ENCODE results near the gene IFI44. TPM values are rescaled to one million over a fixed set of nuclear protein-coding genes. Genes with fewer than 3 reads are reported as not detected.

Gene IFI44
- total RNA-seq, 1 donor from 2014 or later: 33.3 TPM

DNA sequence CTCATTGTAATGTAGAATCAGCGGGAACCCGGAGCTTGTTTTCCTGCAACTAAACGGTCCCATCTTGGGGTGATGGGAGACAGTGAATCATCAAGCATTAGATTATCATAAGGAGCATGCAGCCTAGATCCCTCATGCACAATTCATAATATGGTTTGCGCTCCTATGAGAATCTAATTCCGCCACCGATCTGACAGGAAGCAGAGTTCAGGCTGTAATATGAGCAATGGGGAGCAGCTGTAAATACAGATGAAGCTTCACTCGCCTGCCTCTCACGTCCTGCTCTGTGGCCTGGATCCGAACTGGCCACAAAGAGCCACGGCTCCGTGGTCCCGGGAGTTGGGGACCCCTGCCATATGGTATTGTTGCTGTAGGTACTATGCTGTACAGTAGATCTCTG is 1.6 kb downstream of the IFI44 start:
- DNase-seq (ENCODE audit: low read depth): peak; percentile 77

DNA sequence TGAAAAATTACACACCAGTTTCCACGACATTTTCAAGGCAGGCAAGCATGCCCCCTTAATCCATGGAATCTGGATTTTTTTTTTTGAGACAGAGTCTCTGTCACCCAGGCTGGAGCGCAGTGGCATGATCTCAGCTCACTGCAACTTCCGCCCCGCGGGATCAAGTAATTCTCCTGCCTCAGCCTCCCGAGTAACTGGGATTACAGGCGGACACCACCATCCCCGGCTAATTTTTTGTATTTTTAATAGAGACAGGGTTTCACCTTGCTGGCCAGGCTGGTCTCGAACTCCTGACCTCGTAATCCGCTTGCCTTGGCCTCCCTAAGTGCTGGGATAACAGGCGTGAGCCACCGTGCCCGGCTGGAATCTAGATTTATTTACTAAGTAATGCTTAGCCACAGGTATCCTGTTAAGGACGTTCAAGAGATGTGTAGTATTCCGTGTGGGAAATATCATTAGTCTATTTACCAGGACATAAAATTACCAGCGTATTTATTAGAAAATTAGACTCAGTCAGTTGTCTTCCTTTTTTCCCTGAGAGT is 2.5 kb downstream of the IFI44 start:
- peak; percentile 19 for DNase-seq (ENCODE audit: low read depth)

DNA sequence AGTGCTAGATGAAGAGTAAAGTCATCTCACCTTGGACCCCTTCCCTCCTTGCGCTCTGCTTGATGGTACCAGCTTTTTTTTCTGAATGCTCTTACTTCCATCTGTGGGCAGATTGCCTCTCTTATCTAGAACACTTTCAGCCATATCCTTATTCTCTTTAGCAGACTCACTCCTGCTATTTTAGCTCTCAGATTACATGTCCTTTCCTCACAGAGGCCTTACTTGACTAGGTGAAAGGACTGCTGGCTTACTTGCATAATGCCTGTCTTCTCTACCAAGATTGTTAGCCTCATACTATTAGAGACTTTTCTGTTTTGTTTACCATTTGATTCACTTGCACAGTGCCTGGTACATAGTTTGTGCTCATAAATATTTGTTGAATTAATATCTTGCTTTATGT is 9.3 kb downstream of the IFI44 start:
- no peak for DNase-seq (ENCODE audit: low read depth)

DNA sequence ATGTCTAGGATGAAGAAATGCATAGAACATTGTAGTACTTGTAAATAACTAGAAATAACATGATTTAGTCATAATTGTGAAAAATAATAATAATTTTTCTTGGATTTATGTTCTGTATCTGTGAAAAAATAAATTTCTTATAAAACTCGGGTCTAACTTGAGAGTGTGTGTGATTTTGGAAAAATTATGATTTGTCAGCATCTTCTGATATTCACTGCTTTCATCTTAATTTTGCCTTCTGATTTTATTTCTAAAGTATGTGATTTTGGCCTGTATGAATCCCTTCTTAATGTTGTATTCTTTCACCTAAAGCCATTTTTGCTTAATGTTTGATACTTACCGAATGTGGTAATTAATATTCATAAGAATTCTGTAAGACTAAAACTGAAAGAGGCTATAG is 14.3 kb downstream of the IFI44 start:
- DNase-seq (ENCODE audit: low read depth): no peak

GRCh38 chr1:78664763-78665162 is 15.1 kb downstream of the IFI44 start:
- DNase-seq (ENCODE audit: low read depth): no peak

GRCh38 chr1:78665809-78666208 is 16.2 kb downstream of the IFI44 start:
- no peak for DNase-seq (ENCODE audit: low read depth)

GRCh38 chr1:78667939-78668338 is 18.3 kb downstream of the IFI44 start:
- no peak for DNase-seq (ENCODE audit: low read depth)

DNA sequence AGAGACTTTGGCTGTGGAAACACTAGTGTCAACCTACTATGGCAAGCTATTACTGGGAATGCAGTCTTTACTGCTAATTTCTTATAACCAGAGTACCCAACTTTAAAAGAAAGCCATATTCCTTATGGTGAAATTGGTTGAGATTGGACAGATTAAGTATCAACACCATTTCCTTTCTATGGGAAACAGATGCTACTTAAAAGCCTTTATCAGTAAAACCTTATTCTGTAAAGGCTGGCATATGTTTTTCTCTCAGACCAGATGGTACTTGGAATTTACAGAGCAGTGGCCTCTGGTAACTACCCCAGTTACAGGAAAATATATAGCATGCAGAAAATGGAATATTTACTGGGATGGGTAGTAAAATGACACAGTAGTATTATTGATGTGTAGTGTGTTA is 18.8 kb downstream of the IFI44 start:
- no peak for DNase-seq (ENCODE audit: low read depth)

DNA sequence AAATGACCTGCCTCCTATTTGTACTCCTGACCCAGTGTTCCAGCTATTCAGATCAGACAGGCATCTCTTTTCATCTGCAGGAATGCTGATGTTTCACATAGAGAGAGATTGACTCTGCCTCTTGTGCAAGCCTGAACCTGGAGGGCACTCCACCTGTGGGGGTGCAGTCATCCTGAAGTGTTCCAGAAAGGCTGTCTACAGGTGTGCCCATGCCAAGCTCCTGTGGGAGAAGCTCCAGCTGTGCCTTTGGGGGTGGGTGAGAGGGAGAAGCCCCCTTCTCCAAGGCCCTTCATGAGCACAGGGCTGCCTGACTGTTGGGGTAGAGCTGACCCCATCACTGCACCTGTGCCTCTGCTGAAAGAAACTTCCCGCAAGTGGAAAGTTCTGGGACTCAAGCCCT is 22.8 kb downstream of the IFI44 start:
- DNase-seq (ENCODE audit: low read depth): no peak

DNA sequence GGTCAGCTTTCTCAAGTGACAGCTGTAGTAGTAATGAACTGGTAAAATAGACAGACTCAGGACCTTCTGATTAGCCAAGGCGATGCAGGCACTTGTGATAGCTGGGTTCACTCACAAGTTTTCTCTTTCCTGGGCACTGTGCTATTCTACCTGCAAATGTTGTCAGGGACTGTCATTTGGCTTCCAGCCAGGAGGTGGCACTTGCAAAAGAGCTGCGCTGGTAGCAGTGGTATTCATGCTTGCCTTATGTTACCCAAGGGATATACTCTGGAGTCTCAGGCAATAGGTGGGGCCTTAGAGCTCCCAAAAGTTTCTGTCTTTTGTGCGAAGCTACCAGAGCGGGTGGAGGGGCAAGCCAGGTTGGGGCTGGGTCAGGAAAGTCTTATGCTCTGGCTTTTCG is 23.5 kb downstream of the IFI44 start:
- DNase-seq (ENCODE audit: low read depth): no peak

DNA sequence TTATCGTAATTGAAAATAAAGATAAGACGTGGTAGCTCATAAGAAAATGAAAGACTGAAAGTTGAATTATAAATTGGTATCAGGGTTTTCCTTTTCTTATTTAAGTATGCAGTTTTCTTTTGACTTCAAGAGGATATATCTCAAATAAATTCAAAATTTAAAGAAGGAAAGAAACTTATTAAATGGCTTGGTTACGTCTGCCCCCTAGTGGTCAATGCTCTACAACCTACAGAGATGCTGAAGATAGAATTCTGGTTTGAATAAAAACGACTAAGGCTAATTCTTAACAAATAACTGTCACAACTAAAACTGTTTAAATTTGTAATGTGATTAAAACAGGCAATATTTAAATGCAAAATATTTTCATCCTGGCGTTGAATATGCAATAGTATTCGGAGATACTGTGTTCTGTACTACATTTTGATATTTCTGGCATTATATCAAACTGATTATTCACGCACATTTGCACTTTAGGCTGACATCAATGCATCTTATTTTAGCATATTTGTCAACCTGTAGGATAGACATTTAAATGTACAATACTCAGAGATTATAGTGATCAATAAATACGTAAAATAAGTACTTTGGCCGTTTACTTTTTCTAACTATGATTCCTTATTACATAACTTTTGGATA is 26.8 kb downstream of the IFI44 start:
- peak; percentile 83 for DNase-seq (ENCODE audit: low read depth)

DNA sequence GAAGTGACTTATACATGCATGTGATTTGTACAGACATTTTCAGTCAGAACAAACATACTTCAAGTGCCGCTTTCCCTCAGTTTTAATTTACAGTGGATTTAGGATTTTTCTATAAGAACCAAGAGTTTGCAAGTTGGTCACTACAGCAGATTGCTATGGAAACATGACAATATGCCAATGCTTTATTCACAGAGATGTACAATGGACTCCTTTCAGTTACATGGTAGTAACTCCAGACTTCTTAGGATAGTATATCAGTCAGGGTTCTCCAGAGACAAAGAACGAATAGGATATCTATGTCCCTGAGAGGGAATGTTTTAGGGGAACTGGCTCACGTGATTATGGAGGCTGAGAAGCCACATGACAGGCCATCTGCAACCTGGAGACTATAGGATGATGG is 27.4 kb downstream of the IFI44 start:
- DNase-seq (ENCODE audit: low read depth): no peak

GRCh38 chr1:78677788-78678187 is 28.2 kb downstream of the IFI44 start:
- DNase-seq (ENCODE audit: low read depth): no peak

DNA sequence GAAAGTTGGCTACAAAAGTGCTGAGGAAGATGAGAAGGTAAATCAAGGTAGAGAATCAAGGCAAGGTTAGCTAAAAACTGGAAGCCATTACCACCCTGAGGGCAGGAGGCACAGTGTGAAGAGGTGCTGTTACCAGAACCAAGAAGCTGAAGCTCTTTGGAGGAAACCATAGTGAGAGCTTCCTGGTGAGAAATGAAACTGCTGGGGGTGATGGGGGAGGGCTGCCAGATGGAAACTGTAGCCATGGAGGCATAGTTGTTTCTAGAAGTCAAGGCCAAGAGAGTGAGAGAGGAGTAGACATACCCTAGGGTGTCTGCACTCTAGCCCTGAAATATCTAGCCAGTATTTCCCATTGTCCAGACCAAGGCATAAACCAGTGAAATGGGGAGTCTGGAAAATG is 28.7 kb downstream of the IFI44 start:
- no peak for DNase-seq (ENCODE audit: low read depth)

DNA sequence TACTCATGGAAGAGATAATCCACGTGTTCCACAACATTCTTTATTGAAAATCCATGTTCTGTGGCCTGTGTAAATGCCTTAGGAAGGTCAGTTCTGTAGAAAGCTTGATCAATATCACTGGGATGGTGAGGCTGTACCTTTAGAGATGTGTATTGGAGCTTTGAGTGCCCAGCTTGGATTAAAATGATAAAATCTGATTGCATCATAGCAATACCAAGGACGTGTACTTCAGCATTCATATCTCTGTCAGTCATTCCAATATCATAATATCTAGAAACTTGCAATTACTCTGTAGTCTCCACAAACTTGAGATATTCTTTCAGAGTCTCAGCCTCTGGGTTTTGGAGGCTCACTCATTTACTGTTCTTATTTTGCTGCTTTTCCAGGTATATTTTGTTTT is 31.6 kb downstream of the IFI44 start:
- DNase-seq (ENCODE audit: low read depth): no peak

GRCh38 chr1:78682496-78682895 is 32.9 kb downstream of the IFI44 start:
- DNase-seq (ENCODE audit: low read depth): peak; percentile 12

DNA sequence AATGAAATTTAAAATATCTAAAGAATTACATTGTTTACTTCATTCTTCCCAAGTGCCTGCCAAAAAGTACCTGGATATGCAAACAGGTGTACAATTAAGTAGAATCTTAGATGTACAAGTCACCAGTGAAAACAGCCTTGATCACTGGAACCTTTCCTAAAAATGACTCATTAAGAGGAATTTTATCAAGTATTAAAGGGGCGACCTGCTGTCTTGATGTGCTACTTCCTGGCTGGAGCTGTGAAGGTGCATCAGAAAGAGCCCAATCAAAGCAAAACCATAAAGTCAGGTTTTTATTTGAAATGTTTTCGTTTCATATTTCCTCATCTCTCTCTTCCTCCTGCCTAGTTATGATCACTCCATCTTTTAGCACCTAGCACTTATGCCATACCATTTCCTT is 33.4 kb downstream of the IFI44 start:
- no peak for DNase-seq (ENCODE audit: low read depth)

DNA sequence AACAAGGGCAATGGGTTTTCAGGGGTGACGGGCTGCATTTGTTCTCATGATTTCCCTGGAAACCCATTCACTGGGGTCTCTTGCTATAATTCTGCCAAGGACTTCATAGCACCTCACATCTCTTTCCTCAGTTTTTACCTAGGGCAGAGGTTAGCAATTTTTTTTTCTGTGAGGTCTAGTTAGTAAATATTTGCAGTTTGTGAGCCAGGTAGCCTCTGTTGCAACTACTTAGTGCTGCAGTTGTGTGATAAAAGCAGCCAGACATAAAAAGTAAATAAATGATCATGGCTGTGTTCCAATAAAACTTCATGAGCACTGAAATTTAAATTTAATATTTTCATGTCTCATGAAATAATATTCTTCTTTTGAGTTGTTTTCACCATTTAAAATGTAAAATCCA is 37.7 kb downstream of the IFI44 start:
- DNase-seq (ENCODE audit: low read depth): no peak

DNA sequence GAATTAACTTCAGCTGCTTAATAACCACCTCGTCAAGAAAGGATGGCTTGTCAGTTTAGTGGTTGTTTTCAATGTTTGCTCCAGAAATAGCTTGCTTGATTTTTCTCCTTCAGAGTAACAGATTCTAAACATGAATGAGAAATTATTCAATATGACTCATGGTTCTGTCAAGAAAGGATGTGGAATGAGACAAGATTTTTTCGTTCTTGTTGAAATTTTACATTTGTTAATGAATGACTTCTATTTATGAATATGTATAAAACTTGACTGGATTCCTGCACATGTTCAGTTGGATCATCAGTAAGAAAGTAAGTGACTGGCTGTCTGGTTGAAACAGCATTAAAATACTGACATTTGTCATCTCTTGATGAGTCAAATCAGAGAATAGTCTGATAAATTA is 38.3 kb downstream of the IFI44 start:
- DNase-seq (ENCODE audit: low read depth): no peak

- DNase-seq (ENCODE audit: low read depth): peak; percentile 55
Observed at GRCh38 chr1:78688697-78689096, 39.1 kb downstream of the IFI44 start.

DNA sequence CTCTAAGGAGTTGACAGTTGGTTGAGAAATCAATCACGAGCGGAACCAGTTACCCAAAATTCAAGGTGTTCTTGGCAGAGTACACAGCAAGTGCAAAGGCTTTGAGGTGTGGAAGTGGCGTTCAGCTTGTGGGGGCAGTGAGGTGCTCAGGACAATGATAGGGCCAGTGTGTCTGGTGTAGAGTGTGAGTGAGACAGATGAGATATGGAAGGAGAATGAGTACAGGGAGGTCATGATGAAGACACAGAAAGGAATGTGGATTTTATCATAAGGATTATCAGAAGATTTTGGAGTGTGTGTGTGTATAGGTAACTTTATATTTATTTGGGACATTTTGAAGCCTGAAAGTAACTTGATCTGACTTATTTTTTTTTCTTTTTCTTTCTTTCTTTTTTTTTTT is 40.9 kb downstream of the IFI44 start:
- DNase-seq (ENCODE audit: low read depth): no peak

DNA sequence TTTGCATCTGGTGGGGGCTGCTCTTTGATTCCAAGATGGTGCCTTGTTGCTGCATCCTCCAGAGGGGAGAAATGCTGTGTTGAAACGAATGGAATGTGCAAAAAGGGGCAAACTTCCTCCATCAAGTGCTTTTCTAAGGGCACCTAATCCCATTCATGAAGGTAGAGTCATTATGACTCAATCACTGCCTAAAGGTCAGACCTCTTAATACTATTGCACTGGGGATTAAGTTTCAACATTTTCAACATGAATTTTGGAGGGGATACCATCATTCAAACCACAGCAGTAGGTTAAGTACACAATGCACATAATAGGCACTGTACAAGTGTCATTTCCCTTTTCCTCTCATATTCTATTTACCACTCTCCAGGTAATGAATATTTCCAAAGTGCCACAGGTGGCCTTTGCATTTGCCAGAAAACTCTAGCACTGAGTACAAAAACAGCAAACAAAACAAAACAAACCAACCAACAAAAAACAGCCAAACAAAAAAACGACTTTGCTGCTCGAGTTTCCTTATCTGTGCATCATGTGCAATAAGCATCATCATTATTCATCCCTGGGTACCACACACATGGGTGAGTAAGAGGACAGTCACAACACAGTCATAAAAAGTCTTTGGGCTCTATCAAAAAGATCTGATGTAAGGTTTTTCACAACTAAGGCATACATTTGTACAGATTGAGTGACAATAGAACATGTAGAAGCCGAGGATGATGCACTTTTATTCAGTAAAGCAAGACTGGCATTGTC is 42.5 kb downstream of the IFI44 start:
- DNase-seq (ENCODE audit: low read depth): no peak

- DNase-seq (ENCODE audit: low read depth): no peak
Observed at GRCh38 chr1:78699813-78700212, 50.2 kb downstream of the IFI44 start.
